HEK293T (cell line): ENCODE data around the gene ADAMTS4.

ENCODE experiments used
- ELF4 ChIP-seq: fragments of 450-650 bp; IDR thresholded peaks from 2 replicates; pipeline ENCODE4 v1.6.1; 2017; ENCODE audit warnings: antibody characterized with exemption
- FOXA1 ChIP-seq: fragments of 450-650 bp; IDR thresholded peaks from 2 replicates; pipeline ENCODE4 v1.6.1; 2016; ENCODE audit warnings: mild to moderate bottlenecking
- FOXM1 ChIP-seq: fragments of 450-650 bp; IDR thresholded peaks from 2 replicates; pipeline ENCODE4 v1.6.1; 2017; ENCODE audit warnings: mild to moderate bottlenecking, borderline replicate concordance
- HDGF ChIP-seq: fragments of 450-650 bp; IDR thresholded peaks from 2 replicates; pipeline ENCODE4 v1.6.1; 2017; ENCODE audit warnings: antibody characterized with exemption, borderline replicate concordance
- LEF1 ChIP-seq: fragments of 450-650 bp; IDR thresholded peaks from 2 replicates; pipeline ENCODE4 v1.6.1; 2017; ENCODE audit warnings: mild to moderate bottlenecking, borderline replicate concordance
- SP1 ChIP-seq: fragments of 450-650 bp; IDR thresholded peaks from 2 replicates; pipeline ENCODE4 v1.6.1; 2017
- ZNF384 ChIP-seq: fragments of 450-650 bp; IDR thresholded peaks from 2 replicates; pipeline ENCODE4 v1.6.1; 2016

- TF ChIP-seq FOXA1 (no peak), SP1 (no peak), HDGF (peak; percentile 12; the same call in 1 of the 2 replicates), ZNF384 (no peak), FOXM1 (no peak; the same call in 1 of the 2 replicates), LEF1 (no peak), ELF4 (no peak)
Observed at GRCh38 chr1:161209790-161210409, 11.0 kb upstream of the ADAMTS4 start.
